GM19372 (cell line): ENCODE measurements around the gene CACNA1C.

Source experiments
- ATAC-seq: cut with Tn5 transposase; IDR thresholded peaks from one replicate; pipeline ENCODE4 v1.9.1; 2021; ENCODE audit warnings: mild to moderate bottlenecking, low read depth, moderate library complexity; ENCODE audit not compliant: unreplicated experiment

The CACNA1C gene

GRCh38 chr12:2268471-2269286 lies 215.9 kb downstream of the CACNA1C start:
- no peak for ATAC-seq

GRCh38 chr12:2270846-2271245 lies 218.1 kb downstream of the CACNA1C start:
- no peak for ATAC-seq

- no peak for ATAC-seq
Measured at GRCh38 chr12:2271961-2272360, 219.2 kb downstream of the CACNA1C start.

- ATAC-seq = no peak
Measured at GRCh38 chr12:2273288-2273687, 220.5 kb downstream of the CACNA1C start.

GRCh38 chr12:2273751-2274150 lies 221.0 kb downstream of the CACNA1C start:
- no peak for ATAC-seq

GRCh38 chr12:2274733-2275132 lies 221.9 kb downstream of the CACNA1C start:
- ATAC-seq = no peak

GRCh38 chr12:2276288-2277033 lies 223.7 kb downstream of the CACNA1C start:
- ATAC-seq = no peak

GRCh38 chr12:2277492-2278155 lies 224.8 kb downstream of the CACNA1C start:
- no peak for ATAC-seq

GRCh38 chr12:2281446-2281845 lies 228.7 kb downstream of the CACNA1C start:
- ATAC-seq = no peak

GRCh38 chr12:2282318-2282717 lies 229.5 kb downstream of the CACNA1C start:
- ATAC-seq = no peak

GRCh38 chr12:2283480-2283879 lies 230.7 kb downstream of the CACNA1C start:
- no peak for ATAC-seq

- ATAC-seq = no peak
Measured at GRCh38 chr12:2283916-2284315, 231.1 kb downstream of the CACNA1C start.

- ATAC-seq = no peak
Measured at GRCh38 chr12:2284321-2284813, 231.6 kb downstream of the CACNA1C start.

GRCh38 chr12:2284857-2285256 lies 232.1 kb downstream of the CACNA1C start:
- ATAC-seq = no peak

GRCh38 chr12:2285462-2285861 lies 232.7 kb downstream of the CACNA1C start:
- no peak for ATAC-seq

GRCh38 chr12:2286047-2286446 lies 233.3 kb downstream of the CACNA1C start:
- no peak for ATAC-seq

GRCh38 chr12:2286461-2287131 lies 233.8 kb downstream of the CACNA1C start:
- no peak for ATAC-seq

GRCh38 chr12:2287151-2287550 lies 234.4 kb downstream of the CACNA1C start:
- ATAC-seq = no peak

- no peak for ATAC-seq
Measured at GRCh38 chr12:2287589-2287988, 234.8 kb downstream of the CACNA1C start.

- no peak for ATAC-seq
Measured at GRCh38 chr12:2288001-2288400, 235.2 kb downstream of the CACNA1C start.

GRCh38 chr12:2288471-2288870 lies 235.7 kb downstream of the CACNA1C start:
- no peak for ATAC-seq
